ENCODE results near the gene MYRFL. TPM values are rescaled to one million over a fixed set of nuclear protein-coding genes. Genes with fewer than 3 reads are reported as not detected.

Gene MYRFL
- polyA plus RNA-seq, 1 donor from 2014 or later = not detected

DNA sequence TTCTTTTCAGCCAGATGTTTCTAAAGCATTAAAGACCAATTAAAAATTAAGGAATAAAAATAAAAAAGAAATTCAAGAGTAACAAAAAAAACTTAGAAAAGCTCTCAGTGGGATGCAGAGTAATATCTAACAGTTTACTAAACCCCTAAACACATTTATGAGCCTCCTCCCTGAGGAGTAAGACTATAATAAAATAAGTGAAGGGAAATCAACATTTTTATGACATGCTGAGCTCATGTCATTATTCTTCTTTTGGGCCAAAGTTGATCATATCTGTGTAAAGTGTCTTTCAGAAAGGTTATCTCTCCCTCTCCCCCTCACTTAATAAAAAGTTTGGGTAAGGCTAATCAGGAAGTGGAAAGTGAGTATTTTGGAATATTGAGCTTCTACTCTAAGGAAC, 122.1 kb downstream of the MYRFL start:
- H3K27ac ChIP-seq (ENCODE audit: low read length) = no peak overlapping the region
- H3K4me3 ChIP-seq (ENCODE audit: low read length) = no peak overlapping the region
- H3K9me3 ChIP-seq (ENCODE audit: low read length) = no peaks in the 10 kb centered on the region
- H4K20me1 ChIP-seq (ENCODE audit: insufficient read depth) = no peaks in the 10 kb centered on the region
- no peaks in the 10 kb centered on the region for H3K27me3 ChIP-seq (ENCODE audit: insufficient read depth, low read depth, low read length)
- no peak overlapping the region for H3K4me2 ChIP-seq (ENCODE audit: low read length)
- H3K36me3 ChIP-seq (ENCODE audit: insufficient read depth, low read length) = no peaks in the 10 kb centered on the region
- H3F3A ChIP-seq (ENCODE audit: insufficient read depth, low read length, poor library complexity, severe bottlenecking) = no peaks in the 10 kb centered on the region
- no peaks in the 10 kb centered on the region for H3K9me2 ChIP-seq (ENCODE audit: insufficient read depth, low read length)
- H3K9ac ChIP-seq (ENCODE audit: low read length) = no peak overlapping the region
- TF ChIP-seq, protein P1, sequence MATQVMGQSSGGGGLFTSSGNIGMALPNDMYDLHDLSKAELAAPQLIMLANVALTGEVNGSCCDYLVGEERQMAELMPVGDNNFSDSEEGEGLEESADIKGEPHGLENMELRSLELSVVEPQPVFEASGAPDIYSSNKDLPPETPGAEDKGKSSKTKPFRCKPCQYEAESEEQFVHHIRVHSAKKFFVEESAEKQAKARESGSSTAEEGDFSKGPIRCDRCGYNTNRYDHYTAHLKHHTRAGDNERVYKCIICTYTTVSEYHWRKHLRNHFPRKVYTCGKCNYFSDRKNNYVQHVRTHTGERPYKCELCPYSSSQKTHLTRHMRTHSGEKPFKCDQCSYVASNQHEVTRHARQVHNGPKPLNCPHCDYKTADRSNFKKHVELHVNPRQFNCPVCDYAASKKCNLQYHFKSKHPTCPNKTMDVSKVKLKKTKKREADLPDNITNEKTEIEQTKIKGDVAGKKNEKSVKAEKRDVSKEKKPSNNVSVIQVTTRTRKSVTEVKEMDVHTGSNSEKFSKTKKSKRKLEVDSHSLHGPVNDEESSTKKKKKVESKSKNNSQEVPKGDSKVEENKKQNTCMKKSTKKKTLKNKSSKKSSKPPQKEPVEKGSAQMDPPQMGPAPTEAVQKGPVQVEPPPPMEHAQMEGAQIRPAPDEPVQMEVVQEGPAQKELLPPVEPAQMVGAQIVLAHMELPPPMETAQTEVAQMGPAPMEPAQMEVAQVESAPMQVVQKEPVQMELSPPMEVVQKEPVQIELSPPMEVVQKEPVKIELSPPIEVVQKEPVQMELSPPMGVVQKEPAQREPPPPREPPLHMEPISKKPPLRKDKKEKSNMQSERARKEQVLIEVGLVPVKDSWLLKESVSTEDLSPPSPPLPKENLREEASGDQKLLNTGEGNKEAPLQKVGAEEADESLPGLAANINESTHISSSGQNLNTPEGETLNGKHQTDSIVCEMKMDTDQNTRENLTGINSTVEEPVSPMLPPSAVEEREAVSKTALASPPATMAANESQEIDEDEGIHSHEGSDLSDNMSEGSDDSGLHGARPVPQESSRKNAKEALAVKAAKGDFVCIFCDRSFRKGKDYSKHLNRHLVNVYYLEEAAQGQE (IDR thresholded peaks at IDR 0.05; ENCODE audit: borderline replicate concordance) = no peak
- TF ChIP-seq EP300 (conservative IDR thresholded peaks at IDR 0.05; ENCODE audit: poor library complexity, severe bottlenecking) = no peak
- no peak for TF ChIP-seq RAD21 (conservative IDR thresholded peaks at IDR 0.05)
- no peak for TF ChIP-seq TAF1 (IDR thresholded peaks at IDR 0.05; ENCODE audit: low read depth)
- no peak for TF ChIP-seq POLR2AphosphoS5 (IDR thresholded peaks at IDR 0.05)
- TF ChIP-seq, protein P2, sequence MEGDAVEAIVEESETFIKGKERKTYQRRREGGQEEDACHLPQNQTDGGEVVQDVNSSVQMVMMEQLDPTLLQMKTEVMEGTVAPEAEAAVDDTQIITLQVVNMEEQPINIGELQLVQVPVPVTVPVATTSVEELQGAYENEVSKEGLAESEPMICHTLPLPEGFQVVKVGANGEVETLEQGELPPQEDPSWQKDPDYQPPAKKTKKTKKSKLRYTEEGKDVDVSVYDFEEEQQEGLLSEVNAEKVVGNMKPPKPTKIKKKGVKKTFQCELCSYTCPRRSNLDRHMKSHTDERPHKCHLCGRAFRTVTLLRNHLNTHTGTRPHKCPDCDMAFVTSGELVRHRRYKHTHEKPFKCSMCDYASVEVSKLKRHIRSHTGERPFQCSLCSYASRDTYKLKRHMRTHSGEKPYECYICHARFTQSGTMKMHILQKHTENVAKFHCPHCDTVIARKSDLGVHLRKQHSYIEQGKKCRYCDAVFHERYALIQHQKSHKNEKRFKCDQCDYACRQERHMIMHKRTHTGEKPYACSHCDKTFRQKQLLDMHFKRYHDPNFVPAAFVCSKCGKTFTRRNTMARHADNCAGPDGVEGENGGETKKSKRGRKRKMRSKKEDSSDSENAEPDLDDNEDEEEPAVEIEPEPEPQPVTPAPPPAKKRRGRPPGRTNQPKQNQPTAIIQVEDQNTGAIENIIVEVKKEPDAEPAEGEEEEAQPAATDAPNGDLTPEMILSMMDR (IDR thresholded peaks at IDR 0.05; ENCODE audit: poor library complexity, severe bottlenecking) = no peak
- TF ChIP-seq EZH2 (IDR thresholded peaks at IDR 0.05; ENCODE audit: borderline replicate concordance, insufficient read depth, low read length, poor library complexity, severe bottlenecking) = no peak
- TF ChIP-seq SMC3 (conservative IDR thresholded peaks at IDR 0.05; ENCODE audit: poor library complexity) = no peak
- TF ChIP-seq MXI1 (conservative IDR thresholded peaks at IDR 0.05; ENCODE audit: poor library complexity, severe bottlenecking) = no peak
- H3K79me2 ChIP-seq (replicated peaks; ENCODE audit: insufficient read depth, low read length) = no peaks in the 10 kb centered on the region
- H2AFZ ChIP-seq (ENCODE audit: low read depth, low read length) = no peak overlapping the region

DNA sequence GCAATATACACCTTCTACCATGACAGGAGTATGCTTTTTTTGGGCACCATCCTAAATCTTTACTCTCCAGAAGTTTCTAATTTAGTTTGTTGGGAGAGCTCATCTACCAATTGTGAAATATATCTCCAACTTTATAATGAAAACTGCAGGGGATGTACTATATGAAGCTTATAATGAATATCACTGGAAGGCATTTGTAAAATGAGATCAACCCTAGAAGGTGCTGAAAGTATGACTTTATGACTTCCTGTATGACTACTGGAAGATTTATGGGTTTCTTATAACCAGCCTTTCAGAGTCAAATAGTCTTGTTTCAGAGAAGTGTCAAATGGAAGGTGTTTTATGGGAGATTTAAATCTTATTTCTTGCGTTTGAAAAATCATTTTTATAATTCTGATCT, 122.9 kb downstream of the MYRFL start:
- Histone ChIP-seq H2AFZ (ENCODE audit: low read depth, low read length) (no peak overlapping the region), H3K27ac (ENCODE audit: low read length) (no peak overlapping the region), H4K20me1 (ENCODE audit: insufficient read depth) (no peaks in the 10 kb centered on the region), H3K79me2 (replicated peaks; ENCODE audit: insufficient read depth, low read length) (no peaks in the 10 kb centered on the region), H3K9me3 (ENCODE audit: low read length) (no peaks in the 10 kb centered on the region), H3K27me3 (ENCODE audit: insufficient read depth, low read depth, low read length) (no peaks in the 10 kb centered on the region), H3K9me2 (ENCODE audit: insufficient read depth, low read length) (no peaks in the 10 kb centered on the region), H3K36me3 (ENCODE audit: insufficient read depth, low read length) (no peaks in the 10 kb centered on the region), H3F3A (ENCODE audit: insufficient read depth, low read length, poor library complexity, severe bottlenecking) (no peaks in the 10 kb centered on the region), H3K9ac (ENCODE audit: low read length) (no peak overlapping the region), H3K4me2 (ENCODE audit: low read length) (no peak overlapping the region), H3K4me3 (ENCODE audit: low read length) (no peak overlapping the region)
- no peak for TF ChIP-seq EP300 (conservative IDR thresholded peaks at IDR 0.05; ENCODE audit: poor library complexity, severe bottlenecking)

DNA sequence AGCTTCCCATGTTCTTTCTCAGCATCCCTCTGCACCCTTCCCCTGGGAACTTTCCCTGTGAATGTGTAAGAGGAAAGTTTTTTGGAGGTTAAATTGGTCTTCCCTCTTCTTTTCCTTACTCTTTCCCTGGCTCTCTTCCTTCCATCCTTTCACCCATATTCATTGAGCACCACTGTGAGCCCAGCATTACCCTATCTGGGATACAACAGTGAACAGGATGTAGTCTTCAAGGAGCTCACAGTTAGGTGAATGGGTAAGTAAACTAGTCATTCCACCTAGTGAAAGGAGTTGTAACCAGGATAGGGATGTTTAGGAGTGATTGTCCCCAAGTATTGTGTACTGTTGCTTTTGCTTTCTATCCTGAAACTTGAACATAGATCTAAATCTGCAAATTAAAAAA, 123.8 kb downstream of the MYRFL start:
- TF ChIP-seq, protein P2 (IDR thresholded peaks at IDR 0.05; ENCODE audit: poor library complexity, severe bottlenecking) = no peak
- TF ChIP-seq EP300 (conservative IDR thresholded peaks at IDR 0.05; ENCODE audit: poor library complexity, severe bottlenecking) = no peak
- TF ChIP-seq MXI1 (conservative IDR thresholded peaks at IDR 0.05; ENCODE audit: poor library complexity, severe bottlenecking) = no peak
- no peak for TF ChIP-seq EZH2 (IDR thresholded peaks at IDR 0.05; ENCODE audit: borderline replicate concordance, insufficient read depth, low read length, poor library complexity, severe bottlenecking)
- no peak for TF ChIP-seq TAF1 (IDR thresholded peaks at IDR 0.05; ENCODE audit: low read depth)
- TF ChIP-seq, protein P1 (IDR thresholded peaks at IDR 0.05; ENCODE audit: borderline replicate concordance) = no peak
- no peak for TF ChIP-seq SMC3 (conservative IDR thresholded peaks at IDR 0.05; ENCODE audit: poor library complexity)
- no peak for TF ChIP-seq RAD21 (conservative IDR thresholded peaks at IDR 0.05)
- TF ChIP-seq POLR2AphosphoS5 (IDR thresholded peaks at IDR 0.05) = no peak
- no peak overlapping the region for H3K9ac ChIP-seq (ENCODE audit: low read length)
- no peaks in the 10 kb centered on the region for H3K27me3 ChIP-seq (ENCODE audit: insufficient read depth, low read depth, low read length)
- H3K9me3 ChIP-seq (ENCODE audit: low read length) = no peaks in the 10 kb centered on the region
- H3K36me3 ChIP-seq (ENCODE audit: insufficient read depth, low read length) = no peaks in the 10 kb centered on the region
- H3K9me2 ChIP-seq (ENCODE audit: insufficient read depth, low read length) = no peaks in the 10 kb centered on the region
- no peak overlapping the region for H3K4me3 ChIP-seq (ENCODE audit: low read length)
- no peaks in the 10 kb centered on the region for H4K20me1 ChIP-seq (ENCODE audit: insufficient read depth)
- H3K4me2 ChIP-seq (ENCODE audit: low read length) = no peak overlapping the region
- H2AFZ ChIP-seq (ENCODE audit: low read depth, low read length) = no peak overlapping the region
- H3K27ac ChIP-seq (ENCODE audit: low read length) = no peak overlapping the region
- no peaks in the 10 kb centered on the region for H3K79me2 ChIP-seq (replicated peaks; ENCODE audit: insufficient read depth, low read length)
- H3F3A ChIP-seq (ENCODE audit: insufficient read depth, low read length, poor library complexity, severe bottlenecking) = no peaks in the 10 kb centered on the region
